ENCODE measurements around the gene TCP11.

Gene TCP11
- total RNA-seq, result 0.10 to 0.35 reads per million in 2 donors

- DNase-seq, result peak; percentile 17
Observed at GRCh38 chr6:35141007-35141655, at the start of gene TCP11. Gene TCP11, minus strand, starts transcription at chr6:35141339. Its CDS starts 469 bp downstream, at chr6:35140870.

- DNase-seq, result no peak
Observed at GRCh38 chr6:35190306-35190705, 49.2 kb upstream of the TCP11 start.

- no peak for DNase-seq
Observed at GRCh38 chr6:35188886-35189285, 47.7 kb upstream of the TCP11 start.

GRCh38 chr6:35186571-35186970 is 45.4 kb upstream of the TCP11 start:
- DNase-seq, result no peak

GRCh38 chr6:35185971-35186370 is 44.8 kb upstream of the TCP11 start:
- no peak for DNase-seq

- no peak for DNase-seq
Observed at GRCh38 chr6:35185302-35185681, 44.2 kb upstream of the TCP11 start.

- DNase-seq, result no peak
Observed at GRCh38 chr6:35184580-35185301, 43.6 kb upstream of the TCP11 start.

GRCh38 chr6:35183935-35184334 is 42.8 kb upstream of the TCP11 start:
- no peak for DNase-seq

GRCh38 chr6:35183281-35183680 is 42.1 kb upstream of the TCP11 start:
- DNase-seq, result no peak

- DNase-seq, result no peak
Observed at GRCh38 chr6:35181933-35182612, 40.9 kb upstream of the TCP11 start.

- no peak for DNase-seq
Observed at GRCh38 chr6:35181308-35181932, 40.3 kb upstream of the TCP11 start.

- no peak for DNase-seq
Observed at GRCh38 chr6:35179901-35180535, 38.9 kb upstream of the TCP11 start.

- DNase-seq, result no peak
Observed at GRCh38 chr6:35178932-35179832, 38.0 kb upstream of the TCP11 start.

GRCh38 chr6:35178012-35178411 is 36.9 kb upstream of the TCP11 start:
- no peak for DNase-seq

GRCh38 chr6:35177596-35177995 is 36.5 kb upstream of the TCP11 start:
- DNase-seq, result no peak

GRCh38 chr6:35177157-35177556 is 36.0 kb upstream of the TCP11 start:
- DNase-seq, result no peak

- DNase-seq, result no peak
Observed at GRCh38 chr6:35176301-35177024, 35.3 kb upstream of the TCP11 start.

- no peak for DNase-seq
Observed at GRCh38 chr6:35174501-35174900, 33.4 kb upstream of the TCP11 start.

- no peak for DNase-seq
Observed at GRCh38 chr6:35174088-35174434, 32.9 kb upstream of the TCP11 start.

- DNase-seq, result no peak
Observed at GRCh38 chr6:35173427-35174087, 32.4 kb upstream of the TCP11 start.

- no peak for DNase-seq
Observed at GRCh38 chr6:35173044-35173426, 31.9 kb upstream of the TCP11 start.

Data from activated gamma-delta T cell (primary cell).